Thoracic aorta (tissue), 2 donors: ENCODE data around the gene SIK3. TPM values are rescaled to one million over a fixed set of nuclear protein-coding genes. Genes with fewer than 3 reads are reported as not detected.

Source experiments
- ATAC-seq: fragments of 150-250 bp; one replicate; pipeline ENCODE4 v1.8.0; 2017; ENCODE audit warnings: low read depth; ENCODE audit not compliant: insufficient number of reproducible peaks, low FRiP score
- DNase-seq: peaks from one replicate; pipeline ENCODE4 v3.0.0-alpha.2; 2020; ENCODE audit warnings: low spot score
- H3K27ac ChIP-seq, 2 donors: fragments of 200-600 bp; sonication (generic); 1 replicate in 1 of 2; 2 replicates in 1 of 2; pipeline ENCODE4 v1.5.1; 2016; ENCODE audit warnings: mild to moderate bottlenecking in 2 of 2, moderate library complexity in 2 of 2
- H3K27me3 ChIP-seq: fragments of 200-600 bp; sonication (generic); replicated peaks from 2 replicates; pipeline ENCODE4 v1.6.0; 2016; ENCODE audit warnings: mild to moderate bottlenecking; ENCODE audit not compliant: insufficient read depth
- H3K36me3 ChIP-seq: fragments of 200-600 bp; sonication (generic); one replicate; pipeline ENCODE4 v1.5.1; 2016
- H3K4me1 ChIP-seq, 2 donors: fragments of 200-600 bp; sonication (generic); 1 replicate in 1 of 2; 2 replicates in 1 of 2; pipeline versions ENCODE4 v1.5.1 to v1.6.0; 2016; ENCODE audit warnings: low read depth in 2 of 2, mild to moderate bottlenecking in 1 of 2; ENCODE audit not compliant: control insufficient read depth in 1 of 2
- H3K4me3 ChIP-seq: fragments of 200-600 bp; sonication (generic); 2 replicates; pipeline ENCODE4 v1.5.1; 2016; ENCODE audit warnings: mild to moderate bottlenecking
- H3K9me3 ChIP-seq: fragments of 200-600 bp; sonication (generic); 2 replicates; pipeline ENCODE4 v1.5.1; 2016
- CTCF ChIP-seq: fragments of 200-600 bp; sonication (generic); IDR thresholded peaks from one replicate; pipeline ENCODE4 v1.5.1; 2019; ENCODE audit warnings: antibody characterized with exemption
- total RNA-seq, 2 donors: library from RNA; depleted of rRNA; stranded (reverse); fragments of >200 nt; gene quantifications; one replicate each; pipeline versions ENCODE4 v1.1.0 to v1.2.3, GENCODE V29; 2016

The SIK3 gene
- total RNA-seq, 2 donors from 2014 or later, result 32.9 to 53.7 TPM

GRCh38 chr11:116955949-116956348 is 142.3 kb downstream of the SIK3 start:
- DNase-seq (no peak), ATAC-seq (no peak)
- no peak overlapping the region for H3K4me3 ChIP-seq
- H3K27ac ChIP-seq, result no peak overlapping the region
- H3K36me3 ChIP-seq, result no peaks in the 10 kb centered on the region
- no peaks in the 10 kb centered on the region for H3K27me3 ChIP-seq
- no peaks in the 10 kb centered on the region for H3K9me3 ChIP-seq
- TF ChIP-seq CTCF, result no peak
- peaks cover 0 to 16% of the 10 kb centered on the region in 2 donors for H3K4me1 ChIP-seq

GRCh38 chr11:116955548-116955947 is 142.7 kb downstream of the SIK3 start:
- TF ChIP-seq CTCF, result no peak
- Histone ChIP-seq H3K36me3 (no peaks in the 10 kb centered on the region), H3K4me3 (no peak overlapping the region), H3K4me1 (peaks cover 0 to 12% of the 10 kb centered on the region in 2 donors), H3K9me3 (no peaks in the 10 kb centered on the region), H3K27me3 (no peaks in the 10 kb centered on the region), H3K27ac (no peak overlapping the region)
- DNase-seq (no peak), ATAC-seq (no peak)

DNA sequence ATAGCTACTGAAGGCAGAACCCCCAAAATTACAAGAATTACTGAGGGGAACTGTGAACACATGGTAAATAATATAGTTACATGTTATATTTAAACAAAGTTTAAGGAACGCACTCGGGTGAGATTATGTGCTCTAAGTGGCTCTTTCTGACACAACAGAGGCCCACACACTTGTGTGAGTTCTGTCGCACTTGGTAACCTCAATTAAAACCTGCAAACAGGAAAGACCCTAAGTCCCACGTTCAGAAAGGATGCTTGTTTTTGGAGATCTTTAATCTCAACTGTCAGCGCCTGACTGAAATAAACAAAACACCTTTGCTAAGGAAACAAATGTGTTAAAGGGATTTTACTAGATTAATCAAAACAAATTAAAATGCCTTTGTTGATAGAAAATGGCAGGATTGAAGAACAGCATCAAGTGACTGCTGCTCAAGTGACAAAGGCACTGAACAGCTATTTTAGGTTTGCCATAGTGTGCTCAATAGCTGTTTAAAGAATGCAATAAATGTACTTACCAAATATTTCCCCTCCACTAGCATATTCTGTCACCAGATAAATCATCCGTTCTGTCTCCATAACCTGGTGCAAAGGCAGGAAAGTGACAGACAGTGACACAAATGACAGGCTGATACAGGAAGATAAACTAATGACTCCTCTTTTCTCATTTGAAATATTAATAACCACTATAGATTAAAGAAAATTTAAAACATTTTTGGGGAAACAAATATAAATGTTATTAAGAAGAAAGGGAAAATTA is 144.5 kb downstream of the SIK3 start:
- no peak for TF ChIP-seq CTCF
- no peak for DNase-seq
- Histone ChIP-seq H3K27ac (no peak overlapping the region), H3K4me1 (peaks cover 0 to 7% of the 10 kb centered on the region in 2 donors), H3K9me3 (no peaks in the 10 kb centered on the region), H3K27me3 (no peaks in the 10 kb centered on the region), H3K36me3 (no peaks in the 10 kb centered on the region), H3K4me3 (no peak overlapping the region)
- ATAC-seq, result no peak

GRCh38 chr11:116951762-116952161 is 146.5 kb downstream of the SIK3 start:
- no peak for TF ChIP-seq CTCF
- no peaks in the 10 kb centered on the region for H3K9me3 ChIP-seq

DNA sequence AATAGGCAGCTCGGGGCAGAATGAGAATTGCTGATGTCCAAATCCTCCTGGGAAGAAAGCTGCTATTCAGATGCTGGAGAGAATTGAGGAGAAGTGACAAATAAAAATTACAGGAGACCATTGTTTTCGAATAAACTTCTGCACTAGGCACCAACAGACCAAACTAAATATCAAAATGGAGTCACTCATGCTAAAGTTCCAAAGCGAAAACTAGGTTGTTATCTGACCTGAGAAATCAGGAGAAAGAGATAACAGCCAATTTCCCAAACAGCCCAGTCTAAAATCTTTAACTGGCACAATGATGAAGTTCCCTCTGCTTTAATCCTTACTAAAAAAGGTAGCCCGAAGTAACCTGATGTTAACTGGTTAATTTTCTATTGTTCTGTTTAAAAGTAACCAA is 148.0 kb downstream of the SIK3 start:
- no peak for ATAC-seq
- Histone ChIP-seq H3K36me3 (no peaks in the 10 kb centered on the region), H3K27me3 (no peaks in the 10 kb centered on the region), H3K4me1 (no peaks in the 10 kb centered on the region), H3K4me3 (no peak overlapping the region), H3K9me3 (no peaks in the 10 kb centered on the region), H3K27ac (no peak overlapping the region)
- no peak for TF ChIP-seq CTCF
- DNase-seq, result no peak

More at GRCh38 chr11:116951762-116952161, 146.5 kb downstream of the SIK3 start:
- H3K4me1 ChIP-seq, result peaks cover 0 to 7% of the 10 kb centered on the region in 2 donors
- no peaks in the 10 kb centered on the region for H3K27me3 ChIP-seq
- H3K27ac ChIP-seq, result no peak overlapping the region
- no peaks in the 10 kb centered on the region for H3K36me3 ChIP-seq
- DNase-seq, result no peak
- no peak for ATAC-seq
- no peak overlapping the region for H3K4me3 ChIP-seq
